Common myeloid progenitor, CD34-positive (primary cell): Measurements from ENCODE around the gene PKHD1.

Experiments used
- CTCF ChIA-PET: fragments of 350-600 bp; sonication (Branson Sonifier 250); formaldehyde crosslinking; loops from one replicate; lab custom pipeline; 2021; ENCODE audit warnings: antibody characterized with exemption; lab: Charles Lee
- POLR2A ChIA-PET: fragments of 350-600 bp; sonication (Branson Sonifier 250); formaldehyde crosslinking; loops from one replicate; lab custom pipeline; 2021; ENCODE audit warnings: antibody characterized with exemption; lab: Charles Lee
- DNase-seq, 3 donors: peaks; one replicate each; pipeline versions ENCODE4 v3.0.0 to v3.0.0-alpha.2; 2013
- H3K27ac ChIP-seq, 2 experiments: 1 replicate in 1 of 2; 2 replicates in 1 of 2; pipeline ENCODE4 v1.7.0; 2013; ENCODE audit warnings: inconsistent platforms in 2 of 2, low read length in 2 of 2, mild to moderate bottlenecking in 2 of 2, low read depth in 1 of 2, moderate library complexity in 1 of 2; ENCODE audit not compliant: severe bottlenecking in 2 of 2, insufficient read depth in 1 of 2, poor library complexity in 1 of 2
- H3K27me3 ChIP-seq, 5 experiments: replicated peaks in 2 of 5; 1 replicate in 3 of 5; 2 replicates in 2 of 5; pipeline versions ENCODE4 v1.6.1 to v1.7.0; 2013; ENCODE audit warnings: low read length in 4 of 5, mild to moderate bottlenecking in 2 of 5, moderate library complexity in 2 of 5, inconsistent platforms in 1 of 5; ENCODE audit not compliant: insufficient read depth in 5 of 5, control insufficient read depth in 4 of 5
- H3K36me3 ChIP-seq, 4 experiments: 1 replicate in 2 of 4; 2 replicates in 2 of 4; pipeline versions ENCODE4 v1.6.1 to v1.7.0; 2013; ENCODE audit warnings: low read length in 3 of 4, control low read depth in 1 of 4, mild to moderate bottlenecking in 1 of 4; ENCODE audit not compliant: control insufficient read depth in 4 of 4, insufficient read depth in 4 of 4
- H3K4me1 ChIP-seq, 4 experiments: 1 replicate in 3 of 4; 2 replicates in 1 of 4; pipeline versions ENCODE4 v1.6.1 to v1.7.1; 2013; ENCODE audit warnings: low read length in 3 of 4, mild to moderate bottlenecking in 3 of 4, control low read depth in 1 of 4, inconsistent platforms in 1 of 4, moderate library complexity in 1 of 4; ENCODE audit not compliant: control insufficient read depth in 4 of 4, insufficient read depth in 4 of 4; ENCODE audit errors: control extremely low read depth in 1 of 4
- H3K4me3 ChIP-seq, 7 experiments: 1 replicate in 4 of 7; 2 replicates in 3 of 7; pipeline versions ENCODE4 v1.5.1 to v1.7.0; 2013; ENCODE audit warnings: mild to moderate bottlenecking in 7 of 7, low read length in 6 of 7, moderate library complexity in 6 of 7, inconsistent platforms in 2 of 7, low read depth in 2 of 7, control low read depth in 1 of 7; ENCODE audit not compliant: insufficient read depth in 4 of 7, control insufficient read depth in 1 of 7; ENCODE audit errors: extremely low read depth in 1 of 7
- H3K9me3 ChIP-seq, 5 experiments: 1 replicate in 4 of 5; 2 replicates in 1 of 5; pipeline versions ENCODE4 v1.6.1 to v1.7.1; 2013; ENCODE audit warnings: low read length in 4 of 5, mild to moderate bottlenecking in 2 of 5, inconsistent platforms in 1 of 5, low read depth in 1 of 5, moderate library complexity in 1 of 5; ENCODE audit not compliant: control insufficient read depth in 4 of 5, insufficient read depth in 2 of 5; ENCODE audit errors: control extremely low read depth in 1 of 5
- WGBS: methylation state at CpG from one replicate; pipeline ENCODE4 v1.1.5; 2013; ENCODE audit not compliant: insufficient coverage; 5-methylcytosine and 5-hydroxymethylcytosine counted together

The PKHD1 gene

DNA sequence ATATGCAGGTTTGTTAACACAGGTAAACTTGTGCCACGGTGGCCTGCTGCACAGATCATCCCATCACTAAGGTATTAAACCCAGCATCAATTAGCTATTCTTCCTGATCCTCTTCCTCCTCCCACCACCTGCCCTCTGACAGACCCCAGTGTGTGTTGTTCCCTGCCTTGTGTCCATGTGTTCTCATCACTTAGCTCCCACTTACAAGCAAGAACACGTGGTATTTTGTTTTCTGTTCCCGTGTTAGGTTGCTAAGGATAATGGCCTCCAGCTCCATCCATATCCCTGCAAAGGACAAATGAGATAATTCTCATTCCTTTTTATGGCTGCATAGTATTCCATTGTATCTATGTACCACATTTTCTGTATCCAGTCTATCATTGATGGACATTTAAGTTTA, 294.0 kb downstream of the PKHD1 start:
- H3K36me3 ChIP-seq = no peaks in the 10 kb centered on the region
- 94% methylated on average over 3 of the region's 3 CpGs for WGBS
- no peak for DNase-seq
- ChIA-PET POLR2A (no interaction called here), CTCF (no interaction called here)
- no peak overlapping the region for H3K27ac ChIP-seq
- H3K4me3 ChIP-seq = no peak overlapping the region
- H3K4me1 ChIP-seq = no peaks in the 10 kb centered on the region
- H3K27me3 ChIP-seq = no peaks in the 10 kb centered on the region
- H3K9me3 ChIP-seq = peaks cover 0 to 10% (median 0%) of the 10 kb centered on the region in 5 experiments

DNA sequence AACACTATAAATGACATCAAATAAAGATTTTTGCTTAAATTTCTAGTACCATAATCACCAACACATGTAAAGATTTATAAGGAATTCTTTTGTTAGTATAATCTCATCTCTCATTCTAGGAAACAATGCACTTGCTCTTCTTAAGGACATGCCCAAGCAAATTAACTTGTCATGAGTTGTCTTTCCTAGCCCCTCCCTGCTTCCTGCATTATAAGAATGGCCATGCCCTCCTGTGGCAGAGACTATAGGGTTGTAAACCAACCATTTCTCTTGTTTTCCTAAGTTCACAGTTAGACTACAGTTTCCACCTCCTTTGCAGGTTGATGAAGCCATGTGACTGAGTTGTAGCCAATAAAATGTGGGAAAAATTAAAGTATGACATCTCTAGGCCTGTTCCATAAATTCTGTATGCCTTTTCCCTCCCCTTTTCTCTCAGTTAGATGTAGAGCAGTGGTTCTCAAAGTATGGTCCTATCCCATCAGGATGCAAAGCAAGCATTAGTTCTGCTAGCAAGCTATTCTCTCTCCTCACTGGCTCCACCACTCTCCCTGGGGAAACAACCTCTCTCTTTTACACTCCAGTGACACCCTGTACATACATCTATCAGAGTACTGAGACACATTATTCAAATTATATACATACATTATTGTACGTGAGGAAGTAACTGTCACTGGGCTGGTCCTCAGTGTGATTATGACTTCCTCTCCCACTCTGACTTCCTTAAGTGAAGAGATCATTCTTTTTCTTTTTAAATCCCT, 295.0 kb downstream of the PKHD1 start:
- no peak overlapping the region for H3K27ac ChIP-seq
- peaks cover 0 to 7% (median 0%) of the 10 kb centered on the region in 5 experiments for H3K9me3 ChIP-seq
- H3K36me3 ChIP-seq = no peaks in the 10 kb centered on the region
- no CpG with 5 or more reads among the region's 1 CpG for WGBS
- ChIA-PET POLR2A (no interaction called here), CTCF (no interaction called here)
- no peaks in the 10 kb centered on the region for H3K27me3 ChIP-seq
- no peaks in the 10 kb centered on the region for H3K4me1 ChIP-seq
- no peak overlapping the region for H3K4me3 ChIP-seq
- DNase-seq = no peak

DNA sequence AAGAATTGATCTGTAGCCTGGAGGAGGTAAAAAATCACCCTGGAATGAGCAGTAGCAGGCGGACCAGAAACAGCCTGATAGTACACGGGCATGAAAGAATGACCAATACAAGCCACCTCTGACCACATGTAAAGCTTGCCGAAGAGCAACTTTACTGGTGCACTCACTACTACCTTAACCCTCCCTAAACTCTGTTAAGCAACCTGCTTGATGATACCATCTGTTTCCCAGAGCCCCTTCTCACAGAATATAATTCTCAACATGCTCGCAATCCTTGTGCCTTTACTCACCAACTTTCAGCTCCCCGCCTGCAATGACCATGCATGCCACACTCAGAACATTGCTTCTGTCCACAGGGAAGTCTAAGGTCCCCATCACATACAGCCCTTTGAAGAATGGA, 296.5 kb downstream of the PKHD1 start:
- H3K27me3 ChIP-seq = no peaks in the 10 kb centered on the region
- H3K9me3 ChIP-seq = peaks cover 0 to 3% (median 0%) of the 10 kb centered on the region in 5 experiments
- H3K36me3 ChIP-seq = no peaks in the 10 kb centered on the region
- no peak overlapping the region for H3K27ac ChIP-seq
- H3K4me3 ChIP-seq = no peak overlapping the region
- no peaks in the 10 kb centered on the region for H3K4me1 ChIP-seq
- DNase-seq = no peak
- 74% methylated on average over 5 of the region's 5 CpGs for WGBS
- ChIA-PET POLR2A (no interaction called here), CTCF (interaction anchor here (0.6 kb wide), 1 partner anchor 10 kb away, joined by 3 read pairs; no protein-coding TSS in a partner anchor)

DNA sequence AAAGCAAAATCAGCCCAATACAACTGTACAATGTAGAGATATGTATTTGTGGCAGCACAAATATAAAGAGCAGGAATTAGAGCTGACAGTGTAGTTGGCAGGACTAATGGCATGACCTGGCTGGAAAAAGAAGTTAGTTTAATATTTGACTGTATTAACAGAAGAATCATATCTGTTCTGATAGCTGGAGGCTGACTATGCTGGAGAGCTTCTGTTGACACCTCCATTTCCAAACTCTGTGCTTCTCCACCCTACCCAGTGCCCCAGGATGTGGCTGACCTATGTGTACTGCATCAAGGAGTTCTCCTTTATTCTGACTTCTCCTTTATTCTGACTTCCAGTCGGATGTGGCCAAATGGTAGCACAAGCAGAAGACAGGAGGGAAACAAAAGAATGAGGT, 299.3 kb downstream of the PKHD1 start:
- no peaks in the 10 kb centered on the region for H3K9me3 ChIP-seq
- H3K27ac ChIP-seq = no peak overlapping the region
- H3K36me3 ChIP-seq = no peaks in the 10 kb centered on the region
- WGBS = 60% methylated on average over 1 of the region's 1 CpG
- no peaks in the 10 kb centered on the region for H3K4me1 ChIP-seq
- no peaks in the 10 kb centered on the region for H3K27me3 ChIP-seq
- no peak for DNase-seq
- H3K4me3 ChIP-seq = no peak overlapping the region
- ChIA-PET CTCF (no interaction called here), POLR2A (no interaction called here)

DNA sequence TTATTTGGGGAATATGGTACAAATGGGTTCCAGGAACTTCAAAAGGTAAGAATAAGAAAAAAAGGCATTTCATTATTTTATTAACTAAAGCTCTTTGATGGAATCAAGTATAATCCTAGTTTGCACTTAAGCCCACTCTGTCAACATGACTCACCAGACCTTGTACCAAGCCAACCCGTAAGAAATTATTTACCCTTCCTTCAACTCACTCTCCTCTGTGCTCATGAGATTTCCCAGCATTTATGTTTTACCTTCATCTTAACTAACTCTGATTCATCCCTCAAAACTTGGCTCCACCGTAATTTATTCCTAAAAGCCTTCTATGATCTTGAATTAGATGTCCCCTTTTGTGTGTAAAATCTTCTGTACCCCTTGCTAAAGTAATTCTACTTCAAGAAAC, 308.7 kb downstream of the PKHD1 start:
- CTCF ChIA-PET = no interaction called here
- Histone ChIP-seq H3K9me3 (no peaks in the 10 kb centered on the region), H3K36me3 (no peaks in the 10 kb centered on the region), H3K27ac (no peak overlapping the region), H3K27me3 (no peaks in the 10 kb centered on the region), H3K4me3 (no peak overlapping the region), H3K4me1 (no peaks in the 10 kb centered on the region)
- POLR2A ChIA-PET = no interaction called here
- 50% methylated on average over 2 of the region's 2 CpGs for WGBS
- DNase-seq = no peak

DNA sequence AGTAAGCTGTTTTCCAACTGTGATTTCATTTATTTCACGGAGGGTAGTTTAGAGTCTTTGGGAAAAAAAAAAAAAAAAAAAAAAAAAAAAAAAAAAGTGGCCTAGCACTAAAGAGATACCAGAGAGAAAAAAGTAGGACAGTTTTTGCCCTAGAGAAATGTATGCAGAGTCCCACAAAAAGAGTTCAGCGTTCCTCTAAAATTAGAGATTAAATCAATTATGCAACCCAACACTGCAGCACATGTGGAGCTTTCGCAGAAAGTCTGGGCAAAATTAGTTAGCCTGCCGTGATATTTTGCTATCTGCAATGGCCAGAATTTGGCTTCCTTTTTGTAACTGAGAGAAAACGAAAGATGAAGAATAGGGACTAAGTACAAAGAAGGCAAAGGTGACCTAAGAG, 309.8 kb downstream of the PKHD1 start:
- ChIA-PET CTCF (interaction anchor here (0.7 kb wide), 1 partner anchor 251 kb away, joined by 3 read pairs; no protein-coding TSS in a partner anchor), POLR2A (no interaction called here)
- Histone ChIP-seq H3K36me3 (no peaks in the 10 kb centered on the region), H3K4me3 (no peak overlapping the region), H3K27ac (no peak overlapping the region), H3K9me3 (no peaks in the 10 kb centered on the region), H3K4me1 (no peaks in the 10 kb centered on the region), H3K27me3 (no peaks in the 10 kb centered on the region)
- WGBS = 85% methylated on average over 5 of the region's 5 CpGs
- DNase-seq = no peak

DNA sequence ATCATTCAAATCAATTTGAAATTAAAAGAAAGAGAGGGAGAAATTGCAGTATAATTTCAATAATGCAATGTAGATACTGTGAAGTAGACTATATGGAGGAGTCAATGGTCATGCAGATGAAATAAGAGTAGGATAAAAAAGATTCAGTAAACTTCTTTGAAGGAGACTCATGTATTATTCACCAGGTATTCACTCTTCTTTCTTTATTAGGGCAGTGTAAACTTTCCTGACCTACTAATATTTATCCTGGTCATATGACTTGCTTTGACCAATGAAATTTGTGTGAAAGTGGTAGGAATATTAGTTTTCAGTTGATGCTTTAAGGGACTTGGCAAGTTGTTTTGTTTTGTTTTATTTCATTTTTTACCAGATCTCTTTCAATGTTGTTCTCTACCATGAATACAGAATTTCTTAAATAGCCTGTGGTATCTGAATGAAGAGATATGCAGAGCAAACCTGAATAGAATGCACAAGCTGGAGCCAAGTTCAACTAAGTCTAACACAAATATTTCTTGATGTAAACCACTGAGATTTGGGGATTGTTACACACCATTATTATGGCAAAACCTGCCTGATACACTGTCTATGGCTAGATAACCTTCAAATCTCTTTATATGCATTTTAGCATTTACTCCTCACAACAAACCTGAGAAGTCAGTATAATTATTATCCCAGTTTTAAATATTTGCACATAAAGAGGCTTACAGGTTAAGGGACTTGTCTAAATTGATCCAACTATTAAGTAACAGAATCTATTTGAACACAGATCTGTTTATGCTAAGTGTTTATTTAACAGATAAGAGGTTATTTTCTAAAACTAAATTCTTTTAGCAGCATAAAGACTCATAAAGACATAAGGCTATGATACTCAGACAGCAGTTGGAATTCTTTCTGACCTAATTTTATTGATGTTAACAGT, 311.2 kb downstream of the PKHD1 start:
- no peak for DNase-seq
- Histone ChIP-seq H3K4me1 (no peaks in the 10 kb centered on the region), H3K36me3 (no peaks in the 10 kb centered on the region), H3K4me3 (no peak overlapping the region), H3K27ac (no peak overlapping the region), H3K9me3 (no peaks in the 10 kb centered on the region), H3K27me3 (no peaks in the 10 kb centered on the region)
- ChIA-PET POLR2A (no interaction called here), CTCF (no interaction called here)
